Activated CD8-positive, alpha-beta memory T cell treated with anti-CD3 and anti-CD28 coated beads for 36 hours (primary cell): Measurements from ENCODE around the gene KCNH3. TPM values are rescaled to one million over a fixed set of nuclear protein-coding genes. Genes with fewer than 3 reads are reported as not detected.

Experiments
- CTCF ChIA-PET: fragments of 350-600 bp; sonication (Branson Sonifier 250); formaldehyde crosslinking; loops from one replicate; lab custom pipeline; 2021; ENCODE audit warnings: antibody characterized with exemption; lab: Charles Lee
- POLR2A ChIA-PET: fragments of 350-600 bp; sonication (Branson Sonifier 250); formaldehyde crosslinking; loops from one replicate; lab custom pipeline; 2021; ENCODE audit warnings: antibody characterized with exemption; lab: Charles Lee
- total RNA-seq, 2 experiments: library from RNA; stranded (reverse); gene quantifications; one replicate each; pipeline ENCODE4 v1.2.3, GENCODE V29; 2021

The KCNH3 gene
- total RNA-seq, 2 experiments from 2014 or later = 5.6 to 5.8 TPM

- POLR2A ChIA-PET = no interaction called here
- CTCF ChIA-PET = no interaction called here
These were observed 2.5 kb downstream of the KCNH3 start for GRCh38 chr12:49541140-49541861.

GRCh38 chr12:49541911-49542505, 3.2 kb downstream of the KCNH3 start:
- CTCF ChIA-PET = no interaction called here
- POLR2A ChIA-PET = no interaction called here

GRCh38 chr12:49542592-49543160, 3.8 kb downstream of the KCNH3 start:
- ChIA-PET CTCF (no interaction called here), POLR2A (no interaction called here)

GRCh38 chr12:49543221-49543913, 4.5 kb downstream of the KCNH3 start:
- ChIA-PET CTCF (no interaction called here), POLR2A (no interaction called here)

GRCh38 chr12:49543914-49544815, 5.3 kb downstream of the KCNH3 start:
- ChIA-PET POLR2A (no interaction called here), CTCF (no interaction called here)

- ChIA-PET CTCF (interaction anchor here (1.2 kb wide), 1 partner anchor 9 kb away, joined by 3 read pairs; no protein-coding TSS in a partner anchor), POLR2A (no interaction called here)
These were observed 7.0 kb downstream of the KCNH3 start for GRCh38 chr12:49545815-49546214.

GRCh38 chr12:49546481-49546880, 7.7 kb downstream of the KCNH3 start:
- POLR2A ChIA-PET = no interaction called here
- CTCF ChIA-PET = no interaction called here

- POLR2A ChIA-PET = no interaction called here
- CTCF ChIA-PET = no interaction called here
These were observed 8.4 kb downstream of the KCNH3 start for GRCh38 chr12:49547090-49547690.

DNA sequence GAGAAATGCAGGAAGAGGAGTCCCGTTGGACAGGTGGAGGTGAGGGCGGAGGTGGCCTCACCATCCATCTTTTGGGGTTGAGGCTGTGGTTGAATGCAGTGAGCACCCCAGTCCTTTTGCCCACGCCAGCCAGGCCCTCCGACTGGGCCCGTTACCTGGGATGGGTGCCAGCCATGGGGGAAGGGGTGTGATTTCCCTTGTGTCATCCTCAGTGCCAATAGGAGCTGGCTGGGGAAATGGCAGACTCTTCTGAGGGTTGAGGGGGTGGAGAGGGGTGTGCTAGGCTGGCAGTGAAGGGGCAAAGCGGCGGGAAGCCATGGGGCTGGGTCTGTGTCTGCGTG, 9.6 kb downstream of the KCNH3 start:
- CTCF ChIA-PET = interaction anchor here (1.1 kb wide), 1 partner anchor 75 kb away, joined by 3 read pairs; the partner anchor contains the start of gene PRPF40B

GRCh38 chr12:49548822-49549648, 10.2 kb downstream of the KCNH3 start:
- ChIA-PET POLR2A (no interaction called here), CTCF (interaction anchor here (0.5 to 1.1 kb wide), 2 partner anchors 74 to 237 kb away, joined by 3 read pairs; partner anchors contain the start of gene PRPF40B)

More for the DNA sequence above, 9.6 kb downstream of the KCNH3 start:
- POLR2A ChIA-PET = no interaction called here

DNA sequence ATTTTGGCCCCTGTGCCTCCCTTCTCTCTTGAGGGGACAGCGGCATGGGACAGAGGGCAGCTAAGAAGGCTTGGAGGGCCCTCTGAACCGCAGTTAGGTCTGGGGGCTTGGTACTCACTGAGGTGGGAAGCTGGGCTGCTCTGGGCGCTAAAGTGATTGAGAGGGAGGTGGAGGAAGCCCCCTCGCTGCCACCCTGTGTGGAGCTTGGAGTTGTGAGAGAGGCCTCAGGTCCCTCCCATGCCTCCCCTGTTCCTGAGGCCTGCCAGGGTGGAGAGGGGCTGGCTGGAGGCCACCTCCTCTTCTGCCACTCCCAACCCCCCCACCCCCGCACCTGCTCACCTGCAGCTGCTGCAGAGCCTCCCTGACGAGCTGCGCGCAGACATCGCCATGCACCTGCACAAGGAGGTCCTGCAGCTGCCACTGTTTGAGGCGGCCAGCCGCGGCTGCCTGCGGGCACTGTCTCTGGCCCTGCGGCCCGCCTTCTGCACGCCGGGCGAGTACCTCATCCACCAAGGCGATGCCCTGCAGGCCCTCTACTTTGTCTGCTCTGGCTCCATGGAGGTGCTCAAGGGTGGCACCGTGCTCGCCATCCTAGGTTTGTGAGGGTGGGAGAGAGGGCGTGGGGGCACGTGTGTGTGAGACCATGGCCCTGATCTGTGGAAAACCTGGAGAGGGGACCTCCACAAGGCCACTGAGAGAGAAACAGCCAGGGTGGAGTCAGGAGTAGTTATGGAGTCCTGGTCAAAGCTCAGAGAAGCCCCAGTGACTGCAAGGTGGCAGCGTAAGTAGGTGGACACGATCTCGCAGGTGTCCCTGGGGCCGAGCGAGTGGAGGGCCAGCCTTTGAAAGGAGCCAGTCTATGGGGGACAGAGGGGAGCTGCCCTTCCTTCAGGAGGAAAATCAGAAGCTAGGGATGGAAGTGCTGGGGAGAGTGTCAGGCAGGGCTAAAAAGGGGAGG, 11.2 kb downstream of the KCNH3 start:
- ChIA-PET CTCF (interaction anchor here (1.0 kb wide), 1 partner anchor 72 kb away, joined by 3 read pairs; no protein-coding TSS in a partner anchor), POLR2A (no interaction called here)

- ChIA-PET CTCF (interaction anchor here (1.0 kb wide), 2 partner anchors 72 kb away, joined by 3 read pairs; no protein-coding TSS in a partner anchor), POLR2A (no interaction called here)
These were observed 11.9 kb downstream of the KCNH3 start for GRCh38 chr12:49550693-49551252.

DNA sequence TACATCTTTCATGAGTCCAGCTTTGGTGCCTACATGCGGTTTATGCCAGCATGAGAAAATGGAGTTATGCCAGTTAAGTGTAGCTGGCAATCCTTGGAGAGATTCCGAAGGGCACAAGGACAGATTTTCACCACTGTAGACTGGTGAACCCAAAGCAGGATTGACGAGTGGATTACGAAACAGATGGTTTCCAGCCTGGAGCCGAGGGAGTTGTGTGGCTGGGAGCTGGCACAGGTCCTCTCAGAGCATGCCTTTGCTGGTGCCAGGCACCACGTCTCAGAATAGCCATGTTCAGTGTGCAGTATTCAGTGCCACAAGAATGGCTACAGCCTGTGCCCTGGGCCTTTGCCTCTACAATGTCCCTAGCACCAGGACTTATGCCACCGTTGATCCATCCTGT, 13.2 kb downstream of the KCNH3 start:
- ChIA-PET POLR2A (interaction anchor here (0.6 kb wide), 1 partner anchor 185 kb away, joined by 3 read pairs; the partner anchor contains the start of gene SPATS2), CTCF (interaction anchor here (0.6 to 1.0 kb wide), 3 partner anchors 70 to 91 kb away, joined by 3 read pairs; no protein-coding TSS in a partner anchor)

DNA sequence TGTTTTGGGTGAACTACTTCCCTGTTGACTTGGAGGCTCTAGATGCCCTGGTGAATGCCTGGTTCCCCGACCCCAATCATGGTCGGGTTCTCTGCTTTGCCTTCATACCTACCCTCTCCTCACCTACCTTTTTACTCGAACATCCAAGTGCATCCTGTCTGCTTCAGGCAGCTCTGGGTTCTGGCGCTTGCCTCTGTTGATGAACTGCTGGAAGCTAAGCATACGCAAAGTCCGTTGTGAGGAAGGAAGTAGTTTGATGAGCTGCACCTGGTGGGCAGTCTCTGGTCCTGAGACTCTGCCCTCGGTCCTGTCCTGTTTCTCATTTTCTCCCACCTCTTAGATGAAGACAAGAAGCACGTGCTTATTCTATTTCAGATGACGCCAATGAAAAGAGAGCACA, 13.6 kb downstream of the KCNH3 start:
- ChIA-PET POLR2A (no interaction called here), CTCF (interaction anchor here (0.6 to 0.7 kb wide), 2 partner anchors 76 to 91 kb away, joined by 3 read pairs; no protein-coding TSS in a partner anchor)

DNA sequence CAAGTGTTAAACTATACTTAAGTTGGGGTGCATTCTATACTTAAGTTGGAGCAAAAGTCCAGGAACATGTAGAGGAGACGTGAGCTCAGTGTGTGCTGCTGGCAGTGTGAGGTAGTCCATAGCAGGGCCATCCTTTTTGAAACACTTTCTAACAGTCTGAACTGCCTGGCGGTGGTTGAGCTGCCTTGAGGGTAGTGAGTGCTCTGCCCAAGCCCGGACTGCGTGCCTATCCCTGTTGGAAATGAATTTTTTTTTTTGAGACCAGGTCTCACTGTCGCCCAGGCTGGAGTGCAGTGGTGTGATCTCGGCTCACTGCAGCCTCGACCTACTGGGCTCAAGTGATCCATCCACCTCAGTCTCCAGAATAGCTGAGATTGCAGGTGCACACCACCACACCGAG, 14.1 kb downstream of the KCNH3 start:
- ChIA-PET CTCF (interaction anchor here (0.5 to 1.4 kb wide), 4 partner anchors 39 to 1881 kb away, joined by 3 to 5 read pairs (median 3); no protein-coding TSS in a partner anchor), POLR2A (interaction anchor here (0.6 to 1.3 kb wide), 2 partner anchors 15 to 1956 kb away, joined by 3 to 4 read pairs; partner anchors contain the start of gene KCNH3)
